GM18511 (cell line): ENCODE measurements around the gene FNDC3B.
A peak's percentile ranks its signal among the peaks of the same experiment; 100 is the strongest.

ENCODE experiments used
- ATAC-seq: cut with Tn5 transposase; IDR thresholded peaks from one replicate; pipeline ENCODE4 v1.9.1; 2021; ENCODE audit warnings: mild to moderate bottlenecking, moderate library complexity; ENCODE audit not compliant: unreplicated experiment

FNDC3B gene

GRCh38 chr3:172071780-172072330 lies 32.5 kb downstream of the FNDC3B start:
- no peak for ATAC-seq

- ATAC-seq: no peak
Measured at GRCh38 chr3:172072543-172072942, 33.2 kb downstream of the FNDC3B start.

GRCh38 chr3:172073262-172073915 lies 34.0 kb downstream of the FNDC3B start:
- no peak for ATAC-seq

DNA sequence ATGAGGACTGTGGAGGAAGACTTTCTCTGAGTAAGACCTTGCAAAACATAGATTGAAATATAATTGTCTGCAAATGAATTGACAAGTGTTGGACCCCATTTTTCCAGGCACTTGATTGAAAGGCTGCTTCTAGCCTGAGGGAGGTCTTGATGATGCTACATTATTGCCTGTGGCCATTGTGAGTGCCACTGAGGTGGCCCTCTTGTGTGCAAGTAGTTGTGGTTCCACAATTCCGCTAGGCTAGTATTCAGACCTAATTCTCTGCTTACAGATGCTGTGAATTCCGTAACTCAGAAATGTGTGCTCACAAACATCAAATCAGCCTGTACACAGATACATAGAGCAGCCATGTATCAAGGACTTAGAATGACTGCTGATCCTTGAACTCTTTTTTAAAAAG lies 34.7 kb downstream of the FNDC3B start:
- no peak for ATAC-seq

- no peak for ATAC-seq
Measured at GRCh38 chr3:172074586-172074985, 35.2 kb downstream of the FNDC3B start.

DNA sequence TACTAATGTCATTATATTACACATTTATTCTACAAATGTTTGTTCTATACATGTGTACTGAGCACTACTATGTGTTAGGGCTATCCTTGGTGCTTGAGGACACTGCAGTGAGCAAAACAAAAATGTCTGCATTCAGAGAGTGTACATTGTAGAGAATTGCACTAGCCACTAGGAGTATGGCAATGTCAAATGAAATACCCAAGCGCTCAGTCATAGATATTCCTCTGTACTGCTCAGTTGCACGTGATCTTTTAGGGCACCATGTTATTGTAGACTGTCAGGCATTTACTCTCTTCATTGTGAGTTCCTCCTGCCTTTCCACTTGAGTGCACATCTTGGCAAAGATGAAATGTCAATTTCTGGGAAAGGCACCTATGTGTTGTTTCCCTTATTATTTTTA lies 36.8 kb downstream of the FNDC3B start:
- ATAC-seq: no peak

DNA sequence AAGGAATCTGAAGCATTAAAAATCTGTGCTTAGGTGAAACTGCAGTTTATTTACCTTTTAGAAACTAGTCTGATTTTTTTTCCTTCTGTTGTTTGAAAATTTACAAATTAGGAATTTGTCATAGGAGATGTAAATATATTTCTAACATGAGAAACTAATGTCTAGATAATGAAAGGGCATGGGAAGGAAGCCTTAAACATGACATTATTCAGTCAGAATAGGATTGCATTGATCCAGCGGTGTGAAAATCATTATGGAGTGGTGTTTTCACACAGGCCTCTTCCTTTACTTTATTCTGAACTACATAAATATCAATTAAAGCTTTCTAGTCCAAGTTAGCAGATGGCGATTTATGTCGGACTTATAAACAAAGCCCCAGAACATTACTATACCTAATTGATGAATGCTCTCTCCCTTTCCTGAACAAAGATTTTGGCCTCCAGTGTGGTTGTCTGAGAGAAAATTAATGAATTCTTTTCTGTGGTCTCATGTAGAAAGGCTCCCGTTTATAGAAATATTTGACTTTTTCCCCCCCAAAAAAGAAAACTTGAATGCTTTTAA lies 37.9 kb downstream of the FNDC3B start:
- ATAC-seq: no peak

DNA sequence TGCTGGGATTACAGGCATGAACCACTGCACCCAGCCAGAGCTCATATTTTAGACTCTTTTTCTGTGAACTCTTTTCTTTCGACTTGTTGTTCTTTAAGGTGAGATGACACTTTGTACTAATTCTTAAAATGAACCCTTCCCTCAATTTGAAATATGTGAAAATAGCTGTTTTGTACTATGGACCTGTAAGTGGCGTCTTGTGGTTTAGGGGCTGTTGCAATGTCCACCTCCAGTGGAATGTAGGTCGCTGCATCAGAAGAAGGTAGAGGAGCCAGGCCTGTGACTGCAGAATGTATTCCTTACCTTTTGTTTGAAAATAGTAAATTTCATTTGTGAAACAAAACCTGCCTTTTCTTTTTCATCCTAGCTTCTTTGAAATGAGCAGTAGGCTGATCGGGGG lies 38.9 kb downstream of the FNDC3B start:
- ATAC-seq: no peak

- ATAC-seq: no peak
Measured at GRCh38 chr3:172078721-172079120, 39.3 kb downstream of the FNDC3B start.

GRCh38 chr3:172079326-172079976 lies 40.1 kb downstream of the FNDC3B start:
- no peak for ATAC-seq

- no peak for ATAC-seq
Measured at GRCh38 chr3:172080503-172080902, 41.1 kb downstream of the FNDC3B start.

GRCh38 chr3:172082269-172082668 lies 42.9 kb downstream of the FNDC3B start:
- no peak for ATAC-seq

DNA sequence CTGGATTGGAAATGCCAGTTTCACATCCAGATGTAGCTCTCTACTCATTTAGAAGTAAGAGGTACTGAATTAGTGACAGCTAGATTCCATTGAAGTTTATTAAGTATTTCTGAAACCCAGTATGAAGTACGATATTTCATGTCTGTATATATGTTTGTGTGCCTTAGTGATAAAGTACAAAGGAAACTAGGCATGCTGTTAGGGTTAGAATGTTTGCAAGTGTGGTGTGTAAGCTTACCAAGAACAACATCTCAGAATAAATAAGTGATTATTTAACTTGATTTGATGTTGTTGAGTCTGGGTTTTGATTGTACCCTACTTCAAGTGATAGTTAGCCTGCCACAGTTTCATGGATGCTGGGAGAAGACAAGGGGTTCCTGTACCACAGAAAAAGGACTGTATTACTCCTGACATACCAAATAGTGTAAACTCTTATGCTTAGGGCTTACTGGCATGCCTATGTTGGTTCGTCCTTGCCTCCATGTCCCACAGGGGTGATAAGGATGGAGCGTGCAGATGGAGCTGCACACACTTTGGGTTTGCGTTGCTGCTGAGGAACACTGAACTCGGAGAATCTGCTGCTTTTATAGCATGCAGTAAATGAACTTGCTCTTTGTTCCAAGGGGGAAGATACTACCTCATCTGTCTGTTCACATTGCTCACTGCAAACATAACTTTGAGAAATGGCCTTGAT lies 43.6 kb downstream of the FNDC3B start:
- ATAC-seq: no peak

GRCh38 chr3:172083995-172084409 lies 44.6 kb downstream of the FNDC3B start:
- ATAC-seq: no peak

DNA sequence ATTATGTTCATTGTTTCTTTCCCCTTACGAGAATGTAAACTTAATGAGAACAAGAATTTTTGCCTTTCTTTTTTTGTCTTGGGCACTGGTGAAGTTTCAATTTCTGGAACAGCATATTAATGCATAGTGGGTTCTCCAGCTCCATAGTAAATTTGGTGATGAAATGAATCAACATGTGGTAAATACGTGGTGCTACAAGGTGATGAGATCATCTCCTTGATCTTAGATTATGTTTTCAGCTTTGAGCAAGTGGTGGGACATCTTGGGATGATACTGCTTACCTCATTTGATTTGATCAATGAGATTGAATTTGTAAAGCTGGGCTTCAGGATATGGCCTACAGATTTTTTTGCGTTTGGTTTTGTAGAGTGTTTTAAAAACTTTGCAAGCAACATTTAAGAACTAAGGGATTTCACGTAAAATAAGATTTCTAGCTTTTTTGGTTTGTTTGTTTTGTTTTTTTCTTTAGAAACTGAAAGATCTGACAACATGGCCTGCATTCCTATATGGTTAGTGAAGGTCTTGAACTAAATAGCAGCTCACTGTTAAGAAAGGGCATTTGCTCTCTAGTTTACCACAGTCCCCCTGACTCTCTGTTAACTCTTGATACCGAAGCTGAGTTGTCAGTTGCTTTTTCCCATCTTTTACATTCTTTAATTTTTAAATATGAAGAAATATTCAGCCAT lies 45.6 kb downstream of the FNDC3B start:
- ATAC-seq: no peak

- no peak for ATAC-seq
Measured at GRCh38 chr3:172085557-172085895, 46.1 kb downstream of the FNDC3B start.

GRCh38 chr3:172086071-172086470 lies 46.7 kb downstream of the FNDC3B start:
- no peak for ATAC-seq

- no peak for ATAC-seq
Measured at GRCh38 chr3:172087198-172087597, 47.8 kb downstream of the FNDC3B start.

- ATAC-seq: peak; percentile 95
Measured at GRCh38 chr3:172087602-172088580, 48.5 kb downstream of the FNDC3B start.

DNA sequence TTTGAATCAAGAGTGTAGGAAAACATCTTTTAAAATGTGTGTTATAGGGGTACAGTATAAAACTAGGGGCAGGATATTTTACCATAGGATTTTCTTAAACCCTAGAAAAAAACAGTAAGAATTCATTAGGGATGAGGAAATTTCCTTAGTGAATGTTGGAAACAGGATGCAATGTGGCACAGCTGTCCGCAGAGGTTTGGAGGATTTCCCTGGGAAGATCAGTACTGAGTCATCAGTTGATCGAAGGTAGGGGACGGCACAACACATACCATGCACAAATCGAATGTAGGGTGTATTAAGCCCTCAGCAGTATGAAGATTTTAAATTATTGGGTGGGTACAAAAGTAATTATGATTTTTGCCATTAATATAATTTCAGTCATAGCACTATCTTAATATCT lies 49.9 kb downstream of the FNDC3B start:
- no peak for ATAC-seq
